ENCODE results near the gene EPHB1. TPM values are rescaled to one million over a fixed set of nuclear protein-coding genes. Genes with fewer than 3 reads are reported as not detected.

The EPHB1 gene
- total RNA-seq, 4 donors from 2014 or later, result 0.16 to 1.5 (median 0.59) TPM

- TF ChIP-seq, protein P1, sequence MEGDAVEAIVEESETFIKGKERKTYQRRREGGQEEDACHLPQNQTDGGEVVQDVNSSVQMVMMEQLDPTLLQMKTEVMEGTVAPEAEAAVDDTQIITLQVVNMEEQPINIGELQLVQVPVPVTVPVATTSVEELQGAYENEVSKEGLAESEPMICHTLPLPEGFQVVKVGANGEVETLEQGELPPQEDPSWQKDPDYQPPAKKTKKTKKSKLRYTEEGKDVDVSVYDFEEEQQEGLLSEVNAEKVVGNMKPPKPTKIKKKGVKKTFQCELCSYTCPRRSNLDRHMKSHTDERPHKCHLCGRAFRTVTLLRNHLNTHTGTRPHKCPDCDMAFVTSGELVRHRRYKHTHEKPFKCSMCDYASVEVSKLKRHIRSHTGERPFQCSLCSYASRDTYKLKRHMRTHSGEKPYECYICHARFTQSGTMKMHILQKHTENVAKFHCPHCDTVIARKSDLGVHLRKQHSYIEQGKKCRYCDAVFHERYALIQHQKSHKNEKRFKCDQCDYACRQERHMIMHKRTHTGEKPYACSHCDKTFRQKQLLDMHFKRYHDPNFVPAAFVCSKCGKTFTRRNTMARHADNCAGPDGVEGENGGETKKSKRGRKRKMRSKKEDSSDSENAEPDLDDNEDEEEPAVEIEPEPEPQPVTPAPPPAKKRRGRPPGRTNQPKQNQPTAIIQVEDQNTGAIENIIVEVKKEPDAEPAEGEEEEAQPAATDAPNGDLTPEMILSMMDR (IDR thresholded peaks at IDR 0.05; ENCODE audit: low read depth), result no peak
These were observed 276.4 kb downstream of the EPHB1 start for GRCh38 chr3:135071483-135071882.

DNA sequence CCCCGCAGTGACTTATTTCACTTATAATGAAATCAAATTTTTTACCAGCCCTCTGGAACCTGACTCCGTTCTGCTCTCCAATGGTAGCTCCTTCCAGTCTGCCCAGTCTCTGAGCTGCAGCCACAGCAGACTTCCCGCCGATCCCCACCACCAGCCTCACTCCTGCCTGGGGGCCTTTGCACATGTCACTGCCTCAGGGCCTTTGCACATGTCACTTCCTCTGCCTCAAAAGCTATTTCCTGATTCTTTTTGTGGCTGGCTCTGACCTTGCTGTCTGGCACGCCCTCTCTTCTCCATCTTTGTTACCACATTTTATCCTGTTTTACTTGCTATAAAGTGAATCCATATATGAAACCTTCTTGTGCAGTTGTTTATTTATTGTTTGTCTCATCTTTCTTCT, 277.4 kb downstream of the EPHB1 start:
- TF ChIP-seq, protein P1 (IDR thresholded peaks at IDR 0.05; ENCODE audit: low read depth), result no peak

GRCh38 chr3:135075157-135075556, 280.1 kb downstream of the EPHB1 start:
- TF ChIP-seq, protein P1 (IDR thresholded peaks at IDR 0.05; ENCODE audit: low read depth), result no peak

DNA sequence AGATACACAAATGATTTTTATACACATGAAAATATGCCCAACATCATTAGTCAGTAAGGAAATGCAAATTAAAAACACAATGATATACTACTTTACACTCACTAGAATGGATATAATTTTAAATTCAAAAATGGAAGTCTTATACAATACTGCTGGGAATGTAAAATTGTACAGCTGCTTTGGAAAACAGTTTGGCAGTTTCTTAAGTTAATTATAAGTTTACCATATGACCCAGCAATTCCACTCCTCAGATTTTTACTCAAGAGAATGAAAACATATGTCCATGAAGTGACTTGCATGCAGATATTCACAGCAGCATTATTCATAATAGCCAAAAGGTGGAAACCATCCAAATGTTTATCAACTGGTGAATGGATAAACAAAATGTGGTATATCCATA, 281.3 kb downstream of the EPHB1 start:
- TF ChIP-seq, protein P1 (IDR thresholded peaks at IDR 0.05; ENCODE audit: low read depth), result no peak

- TF ChIP-seq, protein P1 (IDR thresholded peaks at IDR 0.05; ENCODE audit: low read depth), result no peak
These were observed 282.1 kb downstream of the EPHB1 start for GRCh38 chr3:135077186-135077585.

- TF ChIP-seq, protein P1 (IDR thresholded peaks at IDR 0.05; ENCODE audit: low read depth), result no peak
These were observed 283.2 kb downstream of the EPHB1 start for GRCh38 chr3:135078283-135078682.

DNA sequence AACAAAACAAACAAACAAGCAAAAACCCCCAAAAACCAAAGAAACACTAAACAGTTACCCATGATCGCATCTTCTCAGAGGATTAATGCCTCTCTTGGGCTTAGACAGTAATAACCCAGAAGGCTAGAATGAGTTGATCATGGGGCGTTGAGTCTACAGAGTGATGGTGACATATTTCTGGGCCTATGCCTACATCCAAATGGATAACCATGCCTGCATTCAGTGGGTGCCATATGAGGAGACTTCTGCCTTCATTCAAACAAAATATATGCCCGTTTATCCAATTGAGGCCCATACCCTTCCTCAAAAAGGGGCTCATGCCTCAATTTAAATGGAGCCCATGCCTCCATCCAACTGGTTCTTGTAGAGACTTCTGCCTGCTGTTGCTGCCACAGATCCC, 284.0 kb downstream of the EPHB1 start:
- TF ChIP-seq, protein P1 (IDR thresholded peaks at IDR 0.05; ENCODE audit: low read depth), result no peak

All from subcutaneous adipose tissue (tissue), 4 donors.